HG03045 (cell line): ENCODE measurements around the gene TCF7L1.
"Not testable (repeated sequence)": the region's sequence is repeated elsewhere in the genome, so short reads cannot be mapped to it uniquely, and the experiment has no call there.

Source experiments
- ATAC-seq: cut with Tn5 transposase; IDR thresholded peaks from one replicate; pipeline ENCODE4 v1.9.1; 2021; ENCODE audit warnings: mild to moderate bottlenecking, moderate library complexity; ENCODE audit not compliant: unreplicated experiment

Gene TCF7L1

DNA sequence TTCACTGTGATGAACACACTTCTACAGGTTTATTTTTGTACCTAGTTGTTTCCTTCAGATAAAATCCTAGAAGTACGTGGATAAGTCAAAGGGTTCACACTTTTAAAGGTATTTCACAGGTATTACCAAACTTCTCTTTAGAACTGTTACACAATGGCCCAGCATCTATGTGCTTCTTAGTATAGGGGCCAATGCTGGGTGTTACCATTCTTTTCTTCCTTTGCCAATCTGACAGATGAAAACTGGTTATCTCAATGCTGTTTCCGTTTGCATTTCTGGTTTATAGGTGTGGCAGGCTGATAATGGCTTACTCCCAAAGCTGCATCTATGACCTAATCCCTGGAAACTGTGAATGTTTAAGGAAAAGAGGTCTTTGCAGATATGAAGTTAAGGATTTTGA lies 2.8 kb upstream of the TCF7L1 start:
- ATAC-seq, result no peak

- ATAC-seq, result no peak
Observed at GRCh38 chr2:85131116-85131515, 2.1 kb upstream of the TCF7L1 start.

DNA sequence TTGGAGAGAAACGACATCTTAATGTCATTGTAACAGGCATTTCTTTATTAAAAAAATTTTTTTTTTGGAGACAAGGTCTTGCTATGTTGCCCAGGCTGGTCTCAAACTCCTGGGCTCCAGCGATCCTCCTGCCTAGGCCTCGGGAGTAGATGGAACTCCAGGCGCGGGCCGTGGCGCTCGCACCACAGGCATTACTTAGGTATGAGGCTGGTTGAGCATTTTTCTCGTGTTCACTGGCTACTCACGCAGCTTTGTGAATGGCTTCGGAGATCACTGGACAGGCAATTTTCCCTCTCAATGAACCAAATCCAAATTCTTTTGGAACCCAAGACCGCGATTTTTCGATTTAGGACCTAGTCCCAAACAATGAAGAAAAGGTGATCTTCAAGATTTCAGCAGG lies 795 bp upstream of the TCF7L1 start:
- ATAC-seq, result no peak

DNA sequence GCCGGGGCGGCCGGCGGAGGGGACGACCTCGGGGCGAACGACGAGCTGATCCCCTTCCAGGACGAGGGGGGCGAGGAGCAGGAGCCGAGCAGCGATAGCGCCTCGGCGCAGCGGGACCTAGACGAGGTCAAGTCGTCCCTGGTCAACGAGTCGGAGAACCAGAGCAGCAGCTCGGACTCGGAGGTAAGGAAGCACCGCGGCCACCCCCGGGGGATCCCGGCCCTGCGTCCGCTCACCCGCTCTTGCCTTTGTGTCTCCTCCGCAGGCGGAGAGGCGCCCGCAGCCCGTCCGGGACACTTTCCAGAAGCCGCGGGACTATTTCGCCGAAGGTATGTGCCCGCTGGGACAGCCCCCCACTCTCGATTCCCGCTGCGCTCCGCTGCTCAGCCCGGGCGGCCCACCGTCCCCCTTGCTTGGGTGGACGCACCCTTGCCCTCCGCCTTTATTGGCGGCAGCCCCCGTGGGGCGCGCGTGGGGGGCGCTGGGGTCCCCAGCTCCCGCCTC lies 611 bp downstream of the TCF7L1 start:
- no peak for ATAC-seq

- ATAC-seq, result no peak
Observed at GRCh38 chr2:85134255-85134895, 1.2 kb downstream of the TCF7L1 start.

- ATAC-seq, result no peak
Observed at GRCh38 chr2:85134896-85135659, 1.9 kb downstream of the TCF7L1 start.

- ATAC-seq, result no peak
Observed at GRCh38 chr2:85135660-85135914, 2.4 kb downstream of the TCF7L1 start.

GRCh38 chr2:85137156-85137555 lies 4.0 kb downstream of the TCF7L1 start:
- ATAC-seq, result no peak

GRCh38 chr2:85143463-85144082 lies 10.4 kb downstream of the TCF7L1 start:
- ATAC-seq, result no peak

GRCh38 chr2:85145116-85145820 lies 12.1 kb downstream of the TCF7L1 start:
- ATAC-seq, result no peak

DNA sequence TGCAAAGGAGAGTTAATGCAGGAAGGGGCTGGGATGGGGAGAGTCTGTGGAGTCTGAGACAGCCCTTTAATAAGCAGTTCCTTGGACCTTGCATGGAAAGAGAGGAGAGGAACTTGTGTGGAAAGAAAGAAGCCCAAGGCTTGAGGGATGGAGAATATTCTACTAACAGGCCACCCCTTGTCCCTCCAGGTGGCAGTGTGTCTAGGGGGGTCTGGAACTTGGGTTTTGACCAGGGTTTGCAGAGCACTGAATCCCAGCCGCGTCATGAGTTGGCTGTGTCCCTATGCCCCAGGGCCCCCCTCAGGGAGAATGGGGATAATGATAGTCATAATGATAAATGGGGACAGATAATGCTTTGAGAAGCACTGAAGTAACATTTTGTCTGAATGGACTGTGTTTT lies 15.0 kb downstream of the TCF7L1 start:
- ATAC-seq, result no peak

GRCh38 chr2:85151026-85151425 lies 17.8 kb downstream of the TCF7L1 start:
- ATAC-seq, result no peak

- no peak for ATAC-seq
Observed at GRCh38 chr2:85152895-85153294, 19.7 kb downstream of the TCF7L1 start.

DNA sequence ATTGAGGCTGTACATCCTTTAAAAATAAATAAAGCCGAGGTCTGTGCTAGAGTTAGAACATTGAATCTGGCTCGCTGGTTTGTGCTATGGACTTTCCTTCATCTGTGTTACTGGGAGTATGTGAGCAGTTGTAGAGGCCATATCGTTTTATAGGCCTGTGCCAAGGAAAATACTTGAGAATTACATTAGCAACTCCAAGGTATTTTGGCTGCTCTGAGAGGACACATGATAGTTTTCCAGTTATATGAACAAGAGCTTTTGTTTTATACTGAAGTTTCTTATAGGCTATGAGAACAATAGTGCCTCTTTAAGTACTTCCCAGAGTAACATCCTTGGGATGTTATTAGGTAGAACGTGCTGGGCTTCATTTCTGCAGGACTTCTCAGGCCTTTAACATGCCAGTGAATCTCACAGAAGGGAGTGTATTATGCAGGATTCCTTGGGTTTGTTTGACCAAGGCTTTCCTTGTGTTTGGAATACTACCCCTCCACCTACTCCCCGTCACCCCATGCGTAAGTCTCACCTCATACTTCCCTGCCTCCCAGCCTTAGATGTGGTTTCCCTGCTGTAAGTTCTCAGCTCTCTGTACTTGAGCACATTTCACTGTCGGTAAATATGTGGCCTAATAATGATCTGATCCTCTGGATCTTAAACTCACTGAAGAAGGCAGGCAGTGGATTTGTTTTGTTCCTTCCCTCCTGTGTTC lies 21.0 kb downstream of the TCF7L1 start:
- no peak for ATAC-seq

DNA sequence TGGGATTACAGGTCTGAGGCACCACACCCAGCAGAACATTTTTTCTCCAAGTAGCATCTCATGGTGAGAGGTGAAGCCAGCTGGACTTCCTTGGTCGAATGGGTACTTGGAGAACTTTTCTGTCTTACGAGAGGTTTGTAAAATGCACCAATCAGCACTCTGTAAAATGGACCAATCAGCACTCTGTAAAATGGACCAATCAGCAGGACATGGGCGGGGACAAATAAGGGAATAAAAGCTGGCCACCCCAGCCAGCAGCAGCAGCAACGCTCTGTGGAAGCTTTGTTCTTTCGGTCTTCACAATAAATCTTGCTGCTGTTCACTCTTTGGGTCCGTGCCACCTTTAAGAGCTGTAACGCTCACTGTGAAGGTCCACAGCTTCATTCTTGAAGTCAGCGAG lies 21.9 kb downstream of the TCF7L1 start:
- ATAC-seq, result not testable (repeated sequence)

DNA sequence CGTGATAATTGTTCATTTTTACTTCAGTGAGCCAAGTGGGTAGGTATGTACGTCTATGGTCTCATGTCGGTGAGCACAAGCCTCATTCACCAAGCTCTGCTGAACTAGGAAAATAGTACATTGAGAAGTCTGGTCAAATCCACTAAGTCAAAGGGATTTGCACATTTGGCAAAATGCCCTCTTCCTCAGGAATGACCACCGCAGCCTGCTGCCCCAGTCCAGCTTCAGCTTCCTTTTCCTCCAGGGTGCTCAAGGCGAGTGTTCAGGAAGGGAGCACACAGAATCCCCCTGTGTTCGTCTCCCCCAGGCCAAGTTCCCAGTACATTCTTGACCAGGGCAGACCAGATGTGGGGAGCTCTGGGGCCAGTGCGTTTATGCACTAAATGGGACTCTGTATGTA lies 23.0 kb downstream of the TCF7L1 start:
- no peak for ATAC-seq

- ATAC-seq, result no peak
Observed at GRCh38 chr2:85156619-85157018, 23.4 kb downstream of the TCF7L1 start.

DNA sequence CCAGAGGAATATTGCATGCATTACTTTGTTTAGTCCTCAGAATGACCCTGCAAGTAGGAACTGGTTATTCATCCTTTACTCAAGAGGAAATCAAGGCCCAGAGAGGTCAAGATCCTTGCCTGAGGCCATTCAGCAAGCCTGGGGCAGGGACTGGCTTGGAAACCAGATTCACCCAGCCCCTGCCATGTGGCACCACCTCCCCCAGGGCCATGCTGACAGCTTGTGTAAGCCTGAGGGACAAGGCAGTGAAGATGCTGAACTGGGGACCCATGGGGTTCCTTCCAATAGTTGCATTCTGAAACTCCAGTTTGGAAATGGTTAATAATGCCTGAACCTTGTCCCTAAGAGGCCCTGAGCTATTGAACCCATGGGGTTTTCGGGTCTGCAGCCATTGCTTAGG lies 24.2 kb downstream of the TCF7L1 start:
- ATAC-seq, result no peak

DNA sequence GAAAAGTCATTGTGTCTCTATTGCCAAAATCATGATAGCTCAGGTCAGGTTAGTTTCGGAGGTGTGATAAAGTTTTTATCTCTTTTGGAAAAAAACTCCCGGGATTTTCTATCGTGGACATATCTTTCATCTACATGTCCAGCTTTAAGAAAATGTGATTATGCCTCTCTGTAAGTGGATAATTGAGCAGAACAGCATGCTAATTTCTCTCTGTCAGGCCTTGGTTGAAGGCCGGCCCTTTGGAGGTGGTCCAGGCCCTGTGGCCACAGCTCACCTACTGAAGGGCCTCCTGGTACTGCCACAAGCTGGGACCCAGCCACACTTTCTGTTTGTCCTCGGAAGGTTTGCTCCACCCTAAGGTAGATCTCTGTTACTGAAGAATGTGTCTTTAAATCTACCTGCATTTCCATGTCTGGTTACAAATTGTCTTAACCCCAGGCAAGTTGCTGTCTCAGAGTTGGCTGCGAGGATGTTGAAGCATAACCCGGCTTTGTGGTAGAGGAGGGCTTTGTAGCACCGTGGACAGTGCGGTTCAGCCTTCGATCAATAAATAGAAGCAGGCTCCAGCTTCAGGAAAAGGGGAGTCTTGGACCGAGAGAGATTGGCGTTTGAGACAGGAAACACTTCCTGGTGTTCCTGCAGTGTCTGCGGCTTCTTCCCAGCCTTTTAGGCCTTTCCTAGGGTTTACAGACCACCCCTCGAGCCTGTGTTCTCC lies 25.5 kb downstream of the TCF7L1 start:
- ATAC-seq, result no peak

- no peak for ATAC-seq
Observed at GRCh38 chr2:85159589-85159988, 26.4 kb downstream of the TCF7L1 start.
